Gastrocnemius medialis (tissue), 4 donors: ENCODE measurements around the gene ARVCF. TPM values are rescaled to one million over a fixed set of nuclear protein-coding genes. Genes with fewer than 3 reads are reported as not detected.

ENCODE experiments used
- ATAC-seq, 2 donors: fragments of 150-250 bp; one replicate each; pipeline ENCODE4 v1.9.1; 2016
- DNase-seq, 2 donors: peaks; one replicate each; pipeline ENCODE4 v3.0.0-alpha.2; 2019
- H3K27ac ChIP-seq, 4 donors: fragments of 200-600 bp; sonication (generic); 1 replicate in 1 of 4; 2 replicates in 3 of 4; pipeline ENCODE4 v1.5.1; 2016 to 2018; ENCODE audit warnings: mild to moderate bottlenecking in 2 of 4, moderate library complexity in 1 of 4
- H3K27me3 ChIP-seq, 3 donors: fragments of 200-600 bp; sonication (generic) in 2 of 3; 1 replicate in 1 of 3; 2 replicates in 2 of 3; pipeline versions ENCODE4 v1.5.1 to v1.6.0; 2016 to 2019; ENCODE audit warnings: mild to moderate bottlenecking in 1 of 3, moderate library complexity in 1 of 3
- H3K36me3 ChIP-seq, 2 donors: fragments of 200-600 bp; sonication (generic) in 1 of 2; one replicate each; pipeline ENCODE4 v1.5.1; 2017 to 2018
- H3K4me1 ChIP-seq, 2 donors: fragments of 200-600 bp; sonication (generic) in 1 of 2; one replicate each; pipeline ENCODE4 v1.5.1; 2016 to 2017; ENCODE audit warnings: mild to moderate bottlenecking in 2 of 2
- H3K4me3 ChIP-seq, 4 donors: fragments of 200-600 bp; sonication (generic) in 3 of 4; 1 replicate in 1 of 4; 2 replicates in 3 of 4; pipeline ENCODE4 v1.5.1; 2016 to 2019; ENCODE audit warnings: mild to moderate bottlenecking in 2 of 4
- H3K9me3 ChIP-seq, 3 donors: fragments of 200-600 bp; sonication (generic) in 2 of 3; 1 replicate in 1 of 3; 2 replicates in 2 of 3; pipeline ENCODE4 v1.5.1; 2016 to 2019
- CTCF ChIP-seq, 5 experiments: fragments of 450-650 bp in 3 of 5; fragments of 200-600 bp in 2 of 5; sonication (generic) in 2 of 5; IDR thresholded peaks in 4 of 5; conservative IDR thresholded peaks in 1 of 5; 1 replicate in 4 of 5; 2 replicates in 1 of 5; pipeline ENCODE4 v1.5.1; 2016 to 2019; ENCODE audit warnings: antibody characterized with exemption in 5 of 5, mild to moderate bottlenecking in 3 of 5, moderate library complexity in 3 of 5
- POLR2A ChIP-seq, 2 donors: fragments of 450-650 bp; IDR thresholded peaks; one replicate each; pipeline ENCODE4 v1.6.1; 2017; ENCODE audit warnings: antibody characterized with exemption in 2 of 2, mild to moderate bottlenecking in 2 of 2, moderate library complexity in 2 of 2
- in situ Hi-C, 4 donors: fragments of 200-750 bp; cut with MboI; loops; one replicate each; pipeline versions ENCODE4 v1.15.0 to v1.8.0; 2017; ENCODE audit warnings: low sequenced_read_pairs in 4 of 4
- intact Hi-C: fragments of 100-400 bp; cut with DNase I; formaldehyde crosslinking; loops from one replicate; pipeline ENCODE4 v1.15.1; 2023; ENCODE audit warnings: low total_unique reads
- total RNA-seq, 4 donors: library from RNA; depleted of rRNA; stranded (reverse); fragments of >200 nt; gene quantifications; one replicate each; pipeline versions ENCODE4 v1.1.0 to v1.2.3, GENCODE V29; 2016

Gene ARVCF
- total RNA-seq, 4 donors from 2014 or later, result 6.9 to 19.6 (median 18.0) TPM

- Histone ChIP-seq H3K4me3 (no peak overlapping the region), H3K4me1 (peaks cover 13 to 30% of the 10 kb centered on the region in 2 donors), H3K27me3 (no peaks in the 10 kb centered on the region), H3K9me3 (no peaks in the 10 kb centered on the region), H3K27ac (peak overlapping the region in 2 of 4 donors; percentile 1 to 52), H3K36me3 (peaks cover 0 to 2% of the 10 kb centered on the region in 2 donors)
- ATAC-seq, result peak; percentile 5 to 12
- no peak for TF ChIP-seq POLR2A (IDR thresholded peaks at IDR 0.05)
- no peak for TF ChIP-seq CTCF (IDR thresholded peaks at IDR 0.05 in 4 of 5, conservative IDR thresholded peaks at IDR 0.05 in 1 of 5)
- intact Hi-C loops (no loop called here), in situ Hi-C loops (no loop called here)
- DNase-seq, result no peak
Observed at GRCh38 chr22:19958083-19959042, 58.3 kb downstream of the ARVCF start.

- no peaks in the 10 kb centered on the region for H3K36me3 ChIP-seq
- H3K27me3 ChIP-seq, result no peaks in the 10 kb centered on the region
- peaks cover 10 to 35% of the 10 kb centered on the region in 2 donors for H3K4me1 ChIP-seq
- no peak for TF ChIP-seq POLR2A (IDR thresholded peaks at IDR 0.05)
- TF ChIP-seq CTCF (IDR thresholded peaks at IDR 0.05 in 4 of 5, conservative IDR thresholded peaks at IDR 0.05 in 1 of 5), result no peak
- ATAC-seq (no peak), DNase-seq (no peak)
- intact Hi-C loops (no loop called here), in situ Hi-C loops (no loop called here)
- no peak overlapping the region for H3K27ac ChIP-seq
- H3K9me3 ChIP-seq, result no peaks in the 10 kb centered on the region
- no peak overlapping the region for H3K4me3 ChIP-seq
Observed at GRCh38 chr22:19957445-19957844, 59.2 kb downstream of the ARVCF start.

- Histone ChIP-seq H3K27me3 (no peaks in the 10 kb centered on the region), H3K36me3 (no peaks in the 10 kb centered on the region), H3K27ac (peak overlapping the region in 2 of 4 donors; percentile 13 to 41), H3K9me3 (no peaks in the 10 kb centered on the region), H3K4me3 (no peak overlapping the region), H3K4me1 (peaks cover 0 to 27% of the 10 kb centered on the region in 2 donors)
- no peak for TF ChIP-seq CTCF (IDR thresholded peaks at IDR 0.05 in 4 of 5, conservative IDR thresholded peaks at IDR 0.05 in 1 of 5)
- no peak for TF ChIP-seq POLR2A (IDR thresholded peaks at IDR 0.05)
- intact Hi-C loops, result no loop called here
- DNase-seq, result no peak
- no peak for ATAC-seq
- in situ Hi-C loops, result no loop called here
Observed at GRCh38 chr22:19955241-19956128, 61.1 kb downstream of the ARVCF start.

DNA sequence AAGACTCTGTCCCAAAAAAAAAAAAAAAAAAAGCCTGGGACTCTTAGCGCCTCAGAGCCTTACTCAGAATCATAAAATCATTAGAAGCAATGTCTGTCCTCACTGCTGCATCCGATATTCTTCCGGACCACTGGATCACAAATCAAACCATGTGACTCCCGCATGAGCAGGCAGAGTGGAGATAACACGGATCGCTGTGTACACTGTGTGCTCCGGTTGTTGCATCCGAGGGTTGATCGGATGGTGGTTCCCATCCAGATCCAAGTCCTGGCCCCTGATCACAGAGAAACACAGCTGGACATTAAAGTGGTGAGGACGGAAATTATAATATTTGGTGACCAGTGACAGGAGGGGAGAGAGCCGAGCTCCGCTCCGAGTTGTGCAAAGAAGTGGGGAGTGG is 65.3 kb downstream of the ARVCF start:
- DNase-seq, result no peak
- Histone ChIP-seq H3K4me1 (peaks cover 24 to 57% of the 10 kb centered on the region in 2 donors), H3K36me3 (no peaks in the 10 kb centered on the region), H3K27ac (peak overlapping the region; percentile 3 to 54 (median 24)), H3K27me3 (no peaks in the 10 kb centered on the region), H3K4me3 (no peak overlapping the region), H3K9me3 (no peaks in the 10 kb centered on the region)
- no peak for TF ChIP-seq CTCF (IDR thresholded peaks at IDR 0.05 in 4 of 5, conservative IDR thresholded peaks at IDR 0.05 in 1 of 5)
- peak in 1 of 2 donors; percentile 14 for ATAC-seq
- intact Hi-C loops (no loop called here), in situ Hi-C loops (no loop called here)
